Lower leg skin (tissue), 3 donors: ENCODE results near the gene PIANP.

Experiments used
- POLR2A ChIP-seq, 2 donors: fragments of 450-650 bp; IDR thresholded peaks; one replicate each; pipeline ENCODE4 v1.6.1; 2016 to 2017; ENCODE audit warnings: antibody characterized with exemption in 2 of 2, mild to moderate bottlenecking in 1 of 2, moderate library complexity in 1 of 2
- TF ChIP-seq, protein P1 (sequence below), 3 donors: fragments of 450-650 bp; IDR thresholded peaks; one replicate each; pipeline ENCODE4 v1.5.1; 2016; ENCODE audit warnings: antibody characterized with exemption in 3 of 3, mild to moderate bottlenecking in 3 of 3, moderate library complexity in 2 of 3

DNA sequence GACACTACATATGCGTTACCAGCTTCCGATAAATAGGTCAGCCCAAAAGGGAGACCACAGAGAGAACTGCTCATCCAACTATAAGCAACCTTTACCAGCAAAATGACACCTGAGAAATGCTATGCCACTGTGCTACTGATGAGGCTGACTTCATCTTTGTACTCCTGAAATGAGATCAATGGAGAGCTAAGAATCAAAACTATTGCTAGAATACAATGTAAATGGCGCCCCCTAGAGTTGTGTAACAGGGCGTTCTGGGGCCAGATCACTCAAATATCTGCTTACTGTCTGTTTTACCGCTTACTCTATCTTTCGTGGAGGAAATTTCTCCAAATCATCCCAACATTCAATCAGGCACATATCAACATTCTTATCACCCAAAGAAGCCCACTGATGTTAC, 16.0 kb downstream of the PIANP start:
- no peak for TF ChIP-seq POLR2A (IDR thresholded peaks at IDR 0.05)
- TF ChIP-seq, protein P1, sequence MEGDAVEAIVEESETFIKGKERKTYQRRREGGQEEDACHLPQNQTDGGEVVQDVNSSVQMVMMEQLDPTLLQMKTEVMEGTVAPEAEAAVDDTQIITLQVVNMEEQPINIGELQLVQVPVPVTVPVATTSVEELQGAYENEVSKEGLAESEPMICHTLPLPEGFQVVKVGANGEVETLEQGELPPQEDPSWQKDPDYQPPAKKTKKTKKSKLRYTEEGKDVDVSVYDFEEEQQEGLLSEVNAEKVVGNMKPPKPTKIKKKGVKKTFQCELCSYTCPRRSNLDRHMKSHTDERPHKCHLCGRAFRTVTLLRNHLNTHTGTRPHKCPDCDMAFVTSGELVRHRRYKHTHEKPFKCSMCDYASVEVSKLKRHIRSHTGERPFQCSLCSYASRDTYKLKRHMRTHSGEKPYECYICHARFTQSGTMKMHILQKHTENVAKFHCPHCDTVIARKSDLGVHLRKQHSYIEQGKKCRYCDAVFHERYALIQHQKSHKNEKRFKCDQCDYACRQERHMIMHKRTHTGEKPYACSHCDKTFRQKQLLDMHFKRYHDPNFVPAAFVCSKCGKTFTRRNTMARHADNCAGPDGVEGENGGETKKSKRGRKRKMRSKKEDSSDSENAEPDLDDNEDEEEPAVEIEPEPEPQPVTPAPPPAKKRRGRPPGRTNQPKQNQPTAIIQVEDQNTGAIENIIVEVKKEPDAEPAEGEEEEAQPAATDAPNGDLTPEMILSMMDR (IDR thresholded peaks at IDR 0.05), result no peak
